Stimulated activated CD8-positive, alpha-beta memory T cell treated with anti-CD3 and anti-CD28 coated beads, Interleukin-7, amount 100 ng/mL, for 4 hours (primary cell): Measurements from ENCODE around the gene IFRD2.

Experiments
- DNase-seq, 2 donors: peaks; one replicate each; pipeline ENCODE4 v3.0.0-alpha.2; 2020; ENCODE audit warnings: low read depth in 2 of 2

The IFRD2 gene

DNA sequence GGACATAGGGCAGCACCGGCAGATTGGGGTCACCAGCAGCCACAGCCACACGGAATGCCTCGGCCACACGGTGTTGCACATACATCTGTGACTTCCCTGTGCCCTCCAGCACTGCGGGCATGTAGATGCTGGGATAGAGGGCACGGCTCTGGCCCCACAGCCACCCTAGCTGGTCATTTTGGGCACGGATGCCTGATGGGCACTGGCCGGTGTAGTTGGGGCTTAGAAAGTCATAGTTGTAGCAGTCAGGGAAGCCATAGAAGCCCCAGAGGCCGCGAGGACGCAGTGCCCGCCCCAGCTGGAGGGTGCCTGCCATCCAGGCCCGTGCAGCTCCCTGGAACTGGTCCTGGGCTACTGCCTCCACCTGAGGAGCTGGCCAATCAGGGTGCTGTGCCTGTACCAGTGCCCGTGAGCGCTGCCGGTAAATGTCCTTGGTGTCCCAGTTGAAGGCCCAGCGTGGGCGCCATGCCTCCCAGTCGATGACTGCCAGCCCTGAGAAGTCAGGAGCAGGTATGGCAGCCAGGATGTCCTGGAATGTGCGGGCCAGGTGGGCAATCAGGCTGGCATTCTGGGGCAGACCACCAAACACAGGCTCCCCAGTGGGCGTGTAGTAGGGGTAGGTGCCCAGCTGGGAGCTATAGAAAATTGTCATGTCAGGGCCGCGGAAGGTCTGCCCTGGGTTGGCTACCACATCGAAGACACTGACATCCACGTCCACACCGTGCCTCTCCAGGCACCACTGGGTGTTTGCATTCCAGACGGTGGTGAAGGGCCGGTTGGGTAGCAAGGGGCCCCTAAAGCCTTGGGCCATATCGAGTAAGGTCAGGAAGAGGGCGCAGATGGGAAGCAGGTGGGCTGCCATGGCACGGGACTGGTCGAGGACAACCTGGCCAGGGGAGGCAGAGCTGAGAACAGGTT, 10.1 kb upstream of the IFRD2 start:
- no peak for DNase-seq

GRCh38 chr3:50300681-50301254, 8.5 kb upstream of the IFRD2 start:
- DNase-seq = no peak

DNA sequence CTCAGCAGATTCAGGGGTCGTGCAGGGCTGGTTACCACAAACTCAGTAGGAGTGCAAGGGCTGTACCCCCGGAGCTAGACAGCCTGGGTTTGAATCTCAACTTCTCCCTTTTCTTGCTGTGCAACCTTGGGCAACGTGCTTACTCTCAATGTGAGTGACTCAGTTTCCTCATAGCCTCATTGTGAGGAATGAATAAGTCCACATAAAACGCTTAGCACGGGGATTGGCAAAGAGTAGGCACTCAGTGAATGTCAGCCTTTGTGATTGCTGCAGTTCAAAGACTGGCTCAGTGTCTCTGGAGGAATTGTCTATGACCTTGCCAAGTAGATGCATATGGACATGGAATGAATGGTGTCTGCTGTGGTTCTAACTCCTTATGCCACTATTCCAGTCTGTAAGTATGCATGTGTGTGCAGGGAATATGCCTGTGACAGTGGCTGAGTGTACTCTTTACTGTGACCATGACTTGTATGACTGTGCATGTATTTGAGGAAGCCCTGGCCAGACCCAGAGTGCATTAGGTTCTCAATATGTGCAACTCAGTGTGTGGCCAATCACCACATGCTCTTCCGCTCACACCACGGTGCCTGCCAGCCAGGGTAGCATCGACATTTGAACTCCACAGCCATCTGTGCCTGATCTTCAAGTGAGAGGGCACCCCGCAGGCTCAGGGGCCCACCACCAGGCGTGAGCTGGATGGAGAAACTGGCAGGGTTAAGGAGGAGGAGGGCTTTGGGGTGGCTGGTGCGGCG, 7.9 kb upstream of the IFRD2 start:
- DNase-seq = no peak

GRCh38 chr3:50299638-50299928, 7.4 kb upstream of the IFRD2 start:
- DNase-seq = no peak

- peak; percentile 97 to 99 for DNase-seq
These were observed 6.8 kb upstream of the IFRD2 start, which contains the start of the genes HYAL3 and NAA80 for GRCh38 chr3:50298836-50299637. Gene HYAL3, minus strand, starts transcription at chr3:50299405. Its CDS starts 3,803 bp downstream, at chr3:50295602. Gene NAA80, minus strand, starts transcription at chr3:50299405. Its CDS starts 1,942 bp downstream, at chr3:50297463.

DNA sequence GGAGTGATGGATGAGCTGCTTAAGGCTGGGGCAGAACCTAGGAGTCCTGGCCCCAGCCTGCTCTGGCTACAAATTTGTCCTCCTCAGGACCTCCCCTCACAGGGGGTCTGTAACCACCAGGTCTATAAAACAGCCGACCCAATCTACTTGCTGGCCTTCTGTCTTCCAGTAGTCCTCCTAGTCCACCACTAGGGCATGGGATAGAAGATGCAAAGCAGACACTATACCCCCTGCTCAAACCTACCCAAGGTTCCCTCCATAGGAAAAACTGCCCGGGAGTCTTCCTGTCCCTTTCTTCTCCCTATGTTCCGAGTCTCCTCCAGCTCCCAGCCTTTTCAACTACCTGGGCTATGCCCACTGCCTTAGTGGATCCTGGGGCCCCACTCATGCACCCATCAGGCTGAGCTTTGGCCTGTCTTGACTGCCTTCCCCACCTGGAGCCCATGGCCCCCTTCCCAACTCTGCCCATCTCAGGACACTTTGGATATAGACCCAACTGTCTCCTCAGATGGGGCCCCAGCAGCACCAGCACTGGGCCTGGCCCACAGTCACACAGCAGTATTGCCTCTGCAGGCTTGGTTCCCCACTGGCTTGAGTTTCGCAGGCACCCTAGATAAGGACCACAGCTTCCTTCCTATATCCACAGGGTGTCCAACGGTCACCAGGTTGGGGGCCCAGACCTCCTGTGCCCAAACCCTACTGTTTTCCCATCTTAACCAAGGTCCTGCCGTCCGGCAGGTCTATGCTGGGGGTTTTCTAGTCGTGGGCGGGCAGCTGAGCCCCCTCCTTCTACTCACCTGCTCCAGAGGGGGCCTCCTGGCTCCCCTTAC, 5.9 kb upstream of the IFRD2 start:
- no peak for DNase-seq

- DNase-seq = no peak
These were observed 5.2 kb upstream of the IFRD2 start for GRCh38 chr3:50297384-50297775.

DNA sequence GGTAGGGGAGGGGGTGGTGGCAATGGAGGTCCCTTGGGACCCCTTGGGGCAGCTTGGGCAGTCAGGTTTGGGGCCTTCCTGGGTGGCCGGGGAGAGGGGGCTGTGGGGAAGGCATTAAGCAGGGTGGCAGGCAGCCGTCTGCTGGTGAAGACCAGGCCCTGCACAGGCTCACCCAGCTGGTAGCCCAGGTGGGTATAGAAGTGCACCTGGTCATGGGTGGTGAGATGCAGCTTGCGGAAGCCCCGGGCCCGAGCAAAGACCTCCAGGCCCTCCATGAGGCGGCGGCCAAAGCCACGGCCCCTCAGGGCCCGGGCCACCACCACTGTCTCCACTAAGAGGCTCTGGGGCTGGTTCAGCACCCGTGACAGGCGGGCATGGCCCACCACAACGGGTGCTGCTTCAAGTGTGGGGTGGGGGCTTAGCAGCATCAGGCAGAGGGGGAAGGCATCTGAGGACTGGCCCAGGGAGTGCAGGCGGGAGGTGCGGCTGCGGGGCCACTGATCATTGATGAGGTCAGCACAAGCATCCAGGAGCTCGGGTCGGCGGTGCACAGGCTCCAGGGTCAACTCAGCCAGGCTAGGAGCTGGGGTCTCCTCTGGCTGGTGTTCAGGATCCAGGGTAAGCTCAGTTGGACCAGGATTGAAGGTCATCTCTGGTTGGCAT, 4.6 kb upstream of the IFRD2 start:
- DNase-seq = no peak

GRCh38 chr3:50295553-50296431, 3.6 kb upstream of the IFRD2 start:
- no peak for DNase-seq

DNA sequence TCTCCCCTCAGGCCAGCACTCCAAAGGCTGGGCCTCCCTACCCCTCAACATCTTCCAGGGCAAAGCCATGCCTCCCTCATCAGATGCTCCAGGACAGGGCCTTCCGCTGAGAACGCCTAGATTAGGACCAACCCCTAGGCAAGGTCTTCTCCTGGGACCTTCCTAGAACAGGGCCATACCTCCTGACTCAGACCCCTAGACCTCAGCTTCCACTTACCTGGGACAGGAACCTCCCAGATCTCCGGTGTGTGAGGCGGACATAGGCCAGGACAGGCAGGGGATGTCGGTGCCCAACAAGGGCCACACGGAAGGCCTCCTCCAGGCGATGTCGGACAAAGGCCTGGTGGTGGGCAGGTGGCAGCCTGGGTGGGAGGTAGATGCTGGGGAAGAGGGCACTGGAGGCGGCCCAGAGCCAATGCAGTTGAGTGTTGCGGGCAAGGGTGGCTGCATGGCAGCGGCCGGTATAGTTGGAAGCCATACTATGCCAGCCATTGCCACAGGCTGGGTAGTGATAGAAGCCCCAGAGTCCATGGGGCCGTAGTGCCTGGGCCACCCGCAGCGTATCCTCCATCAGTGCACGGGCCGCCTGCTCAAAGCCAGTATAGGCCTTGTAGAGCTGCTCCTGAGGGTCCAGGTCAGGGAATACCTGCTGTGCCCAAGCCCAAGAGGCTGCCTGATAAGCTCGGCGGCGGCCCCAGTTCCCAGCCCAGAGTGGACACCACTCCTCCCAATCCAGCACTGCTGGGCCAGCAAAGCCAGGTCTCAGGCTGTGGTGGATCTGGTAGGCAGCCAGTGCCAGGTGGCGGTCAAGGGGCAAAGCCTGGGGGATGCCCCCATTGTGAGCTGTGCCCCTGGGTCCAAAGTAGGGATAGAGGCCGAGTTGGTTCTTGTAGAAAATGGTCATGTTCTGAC, 2.5 kb upstream of the IFRD2 start:
- no peak for DNase-seq

GRCh38 chr3:50294089-50294488, 1.9 kb upstream of the IFRD2 start:
- DNase-seq = no peak

GRCh38 chr3:50293079-50293801, 1.0 kb upstream of the IFRD2 start:
- no peak for DNase-seq

DNA sequence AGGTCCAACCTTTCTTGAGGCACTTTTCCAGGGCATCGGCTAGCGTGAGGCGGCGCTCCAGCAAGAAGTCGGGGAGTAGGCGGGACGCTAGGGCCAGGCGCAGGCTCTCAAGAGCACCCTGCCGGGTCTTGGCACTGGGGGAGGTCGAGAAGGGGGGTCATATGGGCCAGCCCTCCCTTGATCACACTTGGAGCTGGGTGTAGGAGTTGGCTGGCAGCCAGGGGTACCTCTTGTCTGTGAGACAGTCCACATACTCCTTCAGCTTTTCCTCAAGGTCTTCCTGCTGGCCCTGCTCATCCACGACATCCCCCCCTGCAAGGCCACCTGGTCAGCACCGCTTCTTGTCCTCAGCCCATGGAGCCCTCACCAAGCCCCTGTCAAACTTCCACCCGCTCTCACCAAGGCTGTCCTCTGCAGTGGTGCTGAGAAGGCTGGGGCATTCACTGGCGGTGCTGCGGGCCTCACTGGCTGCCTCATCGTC, 2.0 kb downstream of the IFRD2 start:
- no peak for DNase-seq

GRCh38 chr3:50289130-50289529, 3.1 kb downstream of the IFRD2 start:
- no peak for DNase-seq

- DNase-seq = no peak
These were observed 3.7 kb downstream of the IFRD2 start for GRCh38 chr3:50288387-50289007.

DNA sequence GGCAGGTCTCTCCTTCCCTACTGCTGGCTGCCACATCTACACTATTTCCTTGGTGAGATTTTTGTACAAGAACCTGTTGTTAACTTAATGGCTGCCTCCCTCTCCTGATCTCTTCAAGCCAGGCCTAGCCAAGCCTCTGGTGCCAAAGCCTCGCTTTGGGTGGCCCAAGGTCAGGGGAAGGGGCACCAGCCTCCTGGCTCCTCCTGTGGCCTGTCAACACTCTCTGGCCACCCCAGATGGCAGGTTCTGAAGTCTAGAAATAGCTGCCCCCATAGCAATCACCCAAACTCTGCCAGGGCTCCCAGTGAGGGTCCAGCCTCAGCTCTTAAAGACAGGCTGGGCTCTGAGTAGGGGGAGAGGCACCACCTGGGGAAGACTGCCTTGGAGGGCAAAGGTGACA, 5.0 kb downstream of the IFRD2 start:
- DNase-seq = no peak
